DOHH2 (cell line): ENCODE measurements around the gene PPARA.

Experiments used
- CTCF ChIP-seq: fragments of 200-600 bp; sonication (generic); IDR thresholded peaks from one replicate; pipeline ENCODE4 v1.5.1; 2014; ENCODE audit warnings: antibody characterized with exemption, mild to moderate bottlenecking, low read depth, low read length; ENCODE audit not compliant: poor library complexity, severe bottlenecking
- EZH2phosphoT487 ChIP-seq: fragments of 200-600 bp; sonication (generic); IDR thresholded peaks from 2 replicates; pipeline ENCODE4 v1.6.1; 2017; ENCODE audit warnings: borderline replicate concordance, mild to moderate bottlenecking, antibody characterized with exemption, low read length, moderate library complexity, mixed read lengths

GRCh38 chr22:46111645-46112306 is 38.5 kb upstream of the PPARA start:
- TF ChIP-seq CTCF, result no peak
- no peak for TF ChIP-seq EZH2phosphoT487
